ENCODE measurements around the gene KATNIP. TPM values are rescaled to one million over a fixed set of nuclear protein-coding genes. Genes with fewer than 3 reads are reported as not detected.

Gene KATNIP
- total and polyA plus RNA-seq, 9 of the 15 experiments (the other 6 are each of a cell fraction or from before 2014, with no cell fraction given): 1.7 to 13.2 (median 8.0) TPM

DNA sequence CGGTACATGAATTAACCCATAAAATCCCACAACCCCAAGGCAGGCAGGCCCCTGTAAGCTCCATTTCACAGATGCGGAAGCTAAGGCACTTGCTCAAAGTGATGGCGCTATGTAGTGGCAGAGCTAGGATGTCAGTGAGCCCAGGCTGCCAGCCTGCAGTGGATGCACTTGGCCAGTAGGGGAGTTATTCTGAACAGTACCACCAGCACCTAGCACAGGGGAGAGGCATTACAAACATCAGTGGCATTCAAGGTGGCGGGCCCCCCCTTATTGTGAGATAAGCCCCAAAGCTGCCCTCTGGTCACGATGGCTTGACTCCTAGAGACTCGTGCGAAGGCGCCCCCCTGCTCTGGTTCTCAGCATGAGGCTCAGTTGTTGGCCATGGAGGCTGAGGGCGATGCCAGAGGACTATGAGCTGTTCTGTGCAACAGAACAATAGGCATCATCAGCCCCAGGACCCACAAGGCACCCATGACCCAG lies 34.0 kb upstream of the KATNIP start:
- Histone ChIP-seq H4K20me1 (replicated peaks; ENCODE audit: control insufficient read depth, insufficient read depth, low read length) (peaks cover 10% of the 10 kb centered on the region; the same call in 1 of the 2 replicates), H3K9me3 (replicated peaks; ENCODE audit: control insufficient read depth, insufficient read depth, low read depth, low read length) (no peaks in the 10 kb centered on the region), H3K4me1 (replicated peaks in 1 of 2; ENCODE audit: control insufficient read depth in 2 of 2, insufficient read depth in 2 of 2, low read length in 2 of 2) (no peaks in the 10 kb centered on the region), H2AFZ (ENCODE audit: low read depth, low read length) (no peak overlapping the region), H3K27me3 (ENCODE audit: control insufficient read depth in 2 of 2, insufficient read depth in 2 of 2, low read length in 2 of 2) (no peaks in the 10 kb centered on the region), H3K4me2 (ENCODE audit: insufficient read depth, low read length) (no peak overlapping the region), H3K4me3 (no peak overlapping the region), H3K27ac (ENCODE audit: extremely low read depth, low read depth, low read length) (no peak overlapping the region), H3K9me1 (ENCODE audit: control insufficient read depth, insufficient read depth, low read length) (no peaks in the 10 kb centered on the region), H3K36me3 (ENCODE audit: control insufficient read depth, insufficient read depth, low read length) (peaks cover 50% of the 10 kb centered on the region; the same call in 2 of the 3 replicates), H3K79me2 (ENCODE audit: control insufficient read depth, insufficient read depth, low read length) (no peaks in the 10 kb centered on the region), H3K9ac (ENCODE audit: insufficient read depth in 1 of 2, low read depth in 2 of 2, low read length in 2 of 2) (no peak overlapping the region)
- intact Hi-C loops (cut with micrococcal nuclease): no loop called here
- POLR2A ChIA-PET: no interaction called here
- FAIRE-seq (peak; percentile 75), ATAC-seq (peak; percentile 88), DNase-seq (ENCODE audit: extremely low read depth in 1 of 4, low spot score in 3 of 4) (peak; percentile 39 to 62 (median 50))
- in situ Hi-C loops (cut with MboI): no loop called here
- WGBS (ENCODE audit: insufficient coverage, low coverage, missing lambda C conversion rate): 90% methylated on average over 9 of the region's 9 CpGs
- CTCF ChIA-PET (ENCODE audit: low intra/inter-chr PET ratio): no interaction called here
- no TSS peak for BruUV-seq (replicated peaks)
- TF ChIP-seq, protein P1, sequence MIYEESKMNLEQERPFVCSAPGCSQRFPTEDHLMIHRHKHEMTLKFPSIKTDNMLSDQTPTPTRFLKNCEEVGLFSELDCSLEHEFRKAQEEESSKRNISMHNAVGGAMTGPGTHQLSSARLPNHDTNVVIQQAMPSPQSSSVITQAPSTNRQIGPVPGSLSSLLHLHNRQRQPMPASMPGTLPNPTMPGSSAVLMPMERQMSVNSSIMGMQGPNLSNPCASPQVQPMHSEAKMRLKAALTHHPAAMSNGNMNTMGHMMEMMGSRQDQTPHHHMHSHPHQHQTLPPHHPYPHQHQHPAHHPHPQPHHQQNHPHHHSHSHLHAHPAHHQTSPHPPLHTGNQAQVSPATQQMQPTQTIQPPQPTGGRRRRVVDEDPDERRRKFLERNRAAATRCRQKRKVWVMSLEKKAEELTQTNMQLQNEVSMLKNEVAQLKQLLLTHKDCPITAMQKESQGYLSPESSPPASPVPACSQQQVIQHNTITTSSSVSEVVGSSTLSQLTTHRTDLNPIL (CRISPR knock-in tag; IDR thresholded peaks at IDR 0.05): no peak
- TF ChIP-seq, protein P2, sequence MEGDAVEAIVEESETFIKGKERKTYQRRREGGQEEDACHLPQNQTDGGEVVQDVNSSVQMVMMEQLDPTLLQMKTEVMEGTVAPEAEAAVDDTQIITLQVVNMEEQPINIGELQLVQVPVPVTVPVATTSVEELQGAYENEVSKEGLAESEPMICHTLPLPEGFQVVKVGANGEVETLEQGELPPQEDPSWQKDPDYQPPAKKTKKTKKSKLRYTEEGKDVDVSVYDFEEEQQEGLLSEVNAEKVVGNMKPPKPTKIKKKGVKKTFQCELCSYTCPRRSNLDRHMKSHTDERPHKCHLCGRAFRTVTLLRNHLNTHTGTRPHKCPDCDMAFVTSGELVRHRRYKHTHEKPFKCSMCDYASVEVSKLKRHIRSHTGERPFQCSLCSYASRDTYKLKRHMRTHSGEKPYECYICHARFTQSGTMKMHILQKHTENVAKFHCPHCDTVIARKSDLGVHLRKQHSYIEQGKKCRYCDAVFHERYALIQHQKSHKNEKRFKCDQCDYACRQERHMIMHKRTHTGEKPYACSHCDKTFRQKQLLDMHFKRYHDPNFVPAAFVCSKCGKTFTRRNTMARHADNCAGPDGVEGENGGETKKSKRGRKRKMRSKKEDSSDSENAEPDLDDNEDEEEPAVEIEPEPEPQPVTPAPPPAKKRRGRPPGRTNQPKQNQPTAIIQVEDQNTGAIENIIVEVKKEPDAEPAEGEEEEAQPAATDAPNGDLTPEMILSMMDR (IDR thresholded peaks at IDR 0.05 in 2 of 3, conservative IDR thresholded peaks at IDR 0.05 in 1 of 3; ENCODE audit: insufficient read depth in 2 of 3, low read depth in 1 of 3, low read length in 3 of 3): peak; percentile 44 to 62 (median 45)
- TF ChIP-seq SRSF3 (IDR thresholded peaks at IDR 0.05; ENCODE audit: insufficient read depth, low read length) (no peak), MCM7 (IDR thresholded peaks at IDR 0.05) (no peak), TCFL5 (CRISPR knock-in tag; conservative IDR thresholded peaks at IDR 0.05) (no peak), SMAD1 (IDR thresholded peaks at IDR 0.05; ENCODE audit: low read depth, low read length, partially characterized antibody) (no peak), BRCA1 (IDR thresholded peaks at IDR 0.05) (no peak), BRCA1 (CRISPR knock-in tag; IDR thresholded peaks at IDR 0.05) (no peak), ARNT (IDR thresholded peaks at IDR 0.05) (no peak), ZNF695 (CRISPR knock-in tag; IDR thresholded peaks at IDR 0.05) (no peak), ZNF830 (CRISPR knock-in tag; IDR thresholded peaks at IDR 0.05) (no peak), IFI16 (CRISPR knock-in tag; IDR thresholded peaks at IDR 0.05) (no peak)
- TF ChIP-seq, protein P3, sequence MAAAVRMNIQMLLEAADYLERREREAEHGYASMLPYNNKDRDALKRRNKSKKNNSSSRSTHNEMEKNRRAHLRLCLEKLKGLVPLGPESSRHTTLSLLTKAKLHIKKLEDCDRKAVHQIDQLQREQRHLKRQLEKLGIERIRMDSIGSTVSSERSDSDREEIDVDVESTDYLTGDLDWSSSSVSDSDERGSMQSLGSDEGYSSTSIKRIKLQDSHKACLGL (CRISPR knock-in tag; IDR thresholded peaks at IDR 0.05; ENCODE audit: borderline replicate concordance, poor library complexity, severe bottlenecking): no peak
- TF ChIP-seq, protein P4, sequence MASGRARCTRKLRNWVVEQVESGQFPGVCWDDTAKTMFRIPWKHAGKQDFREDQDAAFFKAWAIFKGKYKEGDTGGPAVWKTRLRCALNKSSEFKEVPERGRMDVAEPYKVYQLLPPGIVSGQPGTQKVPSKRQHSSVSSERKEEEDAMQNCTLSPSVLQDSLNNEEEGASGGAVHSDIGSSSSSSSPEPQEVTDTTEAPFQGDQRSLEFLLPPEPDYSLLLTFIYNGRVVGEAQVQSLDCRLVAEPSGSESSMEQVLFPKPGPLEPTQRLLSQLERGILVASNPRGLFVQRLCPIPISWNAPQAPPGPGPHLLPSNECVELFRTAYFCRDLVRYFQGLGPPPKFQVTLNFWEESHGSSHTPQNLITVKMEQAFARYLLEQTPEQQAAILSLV (tag; IDR thresholded peaks at IDR 0.05): no peak
- TF ChIP-seq, protein P5, sequence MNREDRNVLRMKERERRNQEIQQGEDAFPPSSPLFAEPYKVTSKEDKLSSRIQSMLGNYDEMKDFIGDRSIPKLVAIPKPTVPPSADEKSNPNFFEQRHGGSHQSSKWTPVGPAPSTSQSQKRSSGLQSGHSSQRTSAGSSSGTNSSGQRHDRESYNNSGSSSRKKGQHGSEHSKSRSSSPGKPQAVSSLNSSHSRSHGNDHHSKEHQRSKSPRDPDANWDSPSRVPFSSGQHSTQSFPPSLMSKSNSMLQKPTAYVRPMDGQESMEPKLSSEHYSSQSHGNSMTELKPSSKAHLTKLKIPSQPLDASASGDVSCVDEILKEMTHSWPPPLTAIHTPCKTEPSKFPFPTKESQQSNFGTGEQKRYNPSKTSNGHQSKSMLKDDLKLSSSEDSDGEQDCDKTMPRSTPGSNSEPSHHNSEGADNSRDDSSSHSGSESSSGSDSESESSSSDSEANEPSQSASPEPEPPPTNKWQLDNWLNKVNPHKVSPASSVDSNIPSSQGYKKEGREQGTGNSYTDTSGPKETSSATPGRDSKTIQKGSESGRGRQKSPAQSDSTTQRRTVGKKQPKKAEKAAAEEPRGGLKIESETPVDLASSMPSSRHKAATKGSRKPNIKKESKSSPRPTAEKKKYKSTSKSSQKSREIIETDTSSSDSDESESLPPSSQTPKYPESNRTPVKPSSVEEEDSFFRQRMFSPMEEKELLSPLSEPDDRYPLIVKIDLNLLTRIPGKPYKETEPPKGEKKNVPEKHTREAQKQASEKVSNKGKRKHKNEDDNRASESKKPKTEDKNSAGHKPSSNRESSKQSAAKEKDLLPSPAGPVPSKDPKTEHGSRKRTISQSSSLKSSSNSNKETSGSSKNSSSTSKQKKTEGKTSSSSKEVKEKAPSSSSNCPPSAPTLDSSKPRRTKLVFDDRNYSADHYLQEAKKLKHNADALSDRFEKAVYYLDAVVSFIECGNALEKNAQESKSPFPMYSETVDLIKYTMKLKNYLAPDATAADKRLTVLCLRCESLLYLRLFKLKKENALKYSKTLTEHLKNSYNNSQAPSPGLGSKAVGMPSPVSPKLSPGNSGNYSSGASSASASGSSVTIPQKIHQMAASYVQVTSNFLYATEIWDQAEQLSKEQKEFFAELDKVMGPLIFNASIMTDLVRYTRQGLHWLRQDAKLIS (CRISPR knock-in tag; IDR thresholded peaks at IDR 0.05): no peak

Data from K562 (cell line).